Stomach (tissue), 4 donors: ENCODE data around the gene EVI5L.

Experiments used
- EP300 ChIP-seq: sonication (generic); formaldehyde crosslinking; IDR thresholded peaks from one replicate; pipeline ENCODE4 v1.6.1; 2017; ENCODE audit warnings: antibody characterized with exemption
- POLR2A ChIP-seq, 4 donors: fragments of 450-650 bp; IDR thresholded peaks; one replicate each; pipeline ENCODE4 v1.6.1; 2016; ENCODE audit warnings: antibody characterized with exemption in 4 of 4, control low read depth in 2 of 4, mild to moderate bottlenecking in 1 of 4, moderate library complexity in 1 of 4
- TF ChIP-seq, protein P1 (sequence below), 7 experiments: fragments of 450-650 bp in 4 of 7; fragments of 200-600 bp in 3 of 7; sonication (generic) in 3 of 7; IDR thresholded peaks; one replicate each; pipeline ENCODE4 v1.5.1; 2016 to 2019; ENCODE audit warnings: antibody characterized with exemption in 7 of 7, control low read depth in 2 of 7, mild to moderate bottlenecking in 1 of 7

GRCh38 chr19:7842661-7843294 lies 12.8 kb downstream of the EVI5L start:
- no peak for TF ChIP-seq POLR2A (IDR thresholded peaks at IDR 0.05)
- TF ChIP-seq, protein P1, sequence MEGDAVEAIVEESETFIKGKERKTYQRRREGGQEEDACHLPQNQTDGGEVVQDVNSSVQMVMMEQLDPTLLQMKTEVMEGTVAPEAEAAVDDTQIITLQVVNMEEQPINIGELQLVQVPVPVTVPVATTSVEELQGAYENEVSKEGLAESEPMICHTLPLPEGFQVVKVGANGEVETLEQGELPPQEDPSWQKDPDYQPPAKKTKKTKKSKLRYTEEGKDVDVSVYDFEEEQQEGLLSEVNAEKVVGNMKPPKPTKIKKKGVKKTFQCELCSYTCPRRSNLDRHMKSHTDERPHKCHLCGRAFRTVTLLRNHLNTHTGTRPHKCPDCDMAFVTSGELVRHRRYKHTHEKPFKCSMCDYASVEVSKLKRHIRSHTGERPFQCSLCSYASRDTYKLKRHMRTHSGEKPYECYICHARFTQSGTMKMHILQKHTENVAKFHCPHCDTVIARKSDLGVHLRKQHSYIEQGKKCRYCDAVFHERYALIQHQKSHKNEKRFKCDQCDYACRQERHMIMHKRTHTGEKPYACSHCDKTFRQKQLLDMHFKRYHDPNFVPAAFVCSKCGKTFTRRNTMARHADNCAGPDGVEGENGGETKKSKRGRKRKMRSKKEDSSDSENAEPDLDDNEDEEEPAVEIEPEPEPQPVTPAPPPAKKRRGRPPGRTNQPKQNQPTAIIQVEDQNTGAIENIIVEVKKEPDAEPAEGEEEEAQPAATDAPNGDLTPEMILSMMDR (IDR thresholded peaks at IDR 0.05) = no peak
- TF ChIP-seq EP300 = no peak
